WI38 (cell line): ENCODE measurements around the gene SCAMP4.

ENCODE experiments used
- H3K4me3 ChIP-seq: 2 replicates; pipeline ENCODE4 v1.5.1; 2011; ENCODE audit warnings: low read depth, mild to moderate bottlenecking, control low read depth, low read length
- TF ChIP-seq, protein P1 (sequence below): IDR thresholded peaks from 2 replicates; pipeline ENCODE4 v1.5.1; 2012; ENCODE audit warnings: low read depth, mild to moderate bottlenecking, control low read depth, low read length

Gene SCAMP4

GRCh38 chr19:1954532-1954933 lies 49.3 kb downstream of the SCAMP4 start:
- H3K4me3 ChIP-seq, result no peak overlapping the region
- TF ChIP-seq, protein P1, sequence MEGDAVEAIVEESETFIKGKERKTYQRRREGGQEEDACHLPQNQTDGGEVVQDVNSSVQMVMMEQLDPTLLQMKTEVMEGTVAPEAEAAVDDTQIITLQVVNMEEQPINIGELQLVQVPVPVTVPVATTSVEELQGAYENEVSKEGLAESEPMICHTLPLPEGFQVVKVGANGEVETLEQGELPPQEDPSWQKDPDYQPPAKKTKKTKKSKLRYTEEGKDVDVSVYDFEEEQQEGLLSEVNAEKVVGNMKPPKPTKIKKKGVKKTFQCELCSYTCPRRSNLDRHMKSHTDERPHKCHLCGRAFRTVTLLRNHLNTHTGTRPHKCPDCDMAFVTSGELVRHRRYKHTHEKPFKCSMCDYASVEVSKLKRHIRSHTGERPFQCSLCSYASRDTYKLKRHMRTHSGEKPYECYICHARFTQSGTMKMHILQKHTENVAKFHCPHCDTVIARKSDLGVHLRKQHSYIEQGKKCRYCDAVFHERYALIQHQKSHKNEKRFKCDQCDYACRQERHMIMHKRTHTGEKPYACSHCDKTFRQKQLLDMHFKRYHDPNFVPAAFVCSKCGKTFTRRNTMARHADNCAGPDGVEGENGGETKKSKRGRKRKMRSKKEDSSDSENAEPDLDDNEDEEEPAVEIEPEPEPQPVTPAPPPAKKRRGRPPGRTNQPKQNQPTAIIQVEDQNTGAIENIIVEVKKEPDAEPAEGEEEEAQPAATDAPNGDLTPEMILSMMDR, result no peak

DNA sequence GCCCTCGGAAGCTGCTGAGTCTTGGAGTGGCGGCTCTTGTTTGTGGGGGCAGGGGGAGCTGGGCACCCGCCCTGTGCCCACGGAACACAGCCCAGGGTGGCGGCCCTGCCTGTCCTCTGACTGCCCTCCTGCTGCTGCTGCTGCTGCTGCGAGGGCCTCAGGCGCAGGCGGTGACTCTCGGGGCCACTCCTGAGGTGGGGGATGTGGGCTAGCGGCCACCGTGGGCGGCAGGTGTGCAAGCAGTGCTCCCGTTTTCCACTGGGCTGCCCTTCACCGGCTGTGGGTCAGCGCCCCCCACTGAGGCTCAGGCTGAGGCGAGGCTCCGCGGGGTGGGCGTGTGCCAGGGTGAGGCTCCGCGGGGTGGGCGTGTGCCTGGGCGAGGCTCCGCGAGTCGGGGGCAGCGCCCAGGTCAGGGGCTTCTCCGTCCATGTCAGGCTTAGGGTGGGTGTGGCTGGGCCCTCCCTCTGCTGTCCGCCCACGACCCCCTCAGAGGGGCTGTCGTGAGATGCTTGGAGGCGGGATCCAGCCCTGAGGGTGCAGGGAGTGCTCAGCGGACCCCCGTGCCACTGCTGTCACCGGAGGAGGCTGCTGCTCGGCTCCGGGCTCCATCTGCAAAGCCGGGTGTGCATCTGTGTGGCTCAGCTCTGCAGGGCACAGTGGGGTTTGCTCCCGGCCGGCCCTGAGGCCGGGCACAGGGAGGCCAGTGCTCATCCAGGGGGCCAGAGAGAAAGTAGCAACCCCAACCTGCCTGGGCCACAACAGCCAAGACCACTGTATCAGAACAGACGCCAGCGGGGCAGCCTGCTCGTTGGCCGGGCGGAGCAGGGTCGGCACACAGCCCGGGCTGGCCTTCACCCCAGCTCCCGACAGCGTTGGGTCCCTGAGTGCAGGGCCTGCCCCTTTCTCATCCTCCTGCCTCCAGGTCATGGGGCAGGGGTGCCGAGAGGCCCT lies 50.2 kb downstream of the SCAMP4 start:
- TF ChIP-seq, protein P1, result no peak
- no peak overlapping the region for H3K4me3 ChIP-seq

DNA sequence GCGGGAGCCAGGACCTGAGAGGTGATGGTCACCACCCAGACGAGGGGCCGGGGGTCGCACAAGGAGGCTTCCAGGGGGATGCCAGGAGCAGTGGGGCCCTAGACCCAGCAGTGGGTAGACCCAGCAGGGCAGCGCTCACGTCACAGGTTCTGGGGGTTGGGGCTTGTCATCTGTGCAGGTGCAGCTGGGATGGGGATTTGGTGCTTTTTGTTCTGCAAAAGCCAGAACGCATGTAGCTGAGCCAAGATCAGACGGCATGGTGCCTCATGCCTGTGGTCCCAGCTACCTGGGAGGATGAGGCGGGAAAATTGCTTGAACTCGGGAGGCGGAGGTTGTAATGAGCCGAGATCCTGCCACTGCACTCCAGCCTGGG lies 50.9 kb downstream of the SCAMP4 start:
- TF ChIP-seq, protein P1, result no peak

GRCh38 chr19:1956868-1957492 lies 51.8 kb downstream of the SCAMP4 start:
- TF ChIP-seq, protein P1, result no peak
- no peak overlapping the region for H3K4me3 ChIP-seq

More for the DNA sequence above, 50.9 kb downstream of the SCAMP4 start:
- H3K4me3 ChIP-seq, result no peak overlapping the region

- TF ChIP-seq, protein P1, result no peak
- no peak overlapping the region for H3K4me3 ChIP-seq
Measured at GRCh38 chr19:1957562-1958248, 52.5 kb downstream of the SCAMP4 start.

- H3K4me3 ChIP-seq, result no peak overlapping the region
- TF ChIP-seq, protein P1, result no peak
Measured at GRCh38 chr19:1959928-1960589, 54.9 kb downstream of the SCAMP4 start.
